GM12865 (cell line): Measurements from ENCODE around the gene BEND2.

Experiments
- DNase-seq: peaks from one replicate; pipeline ENCODE4 v3.0.0; 2010; ENCODE audit warnings: low read depth
- H3K4me3 ChIP-seq: 2 replicates; pipeline ENCODE4 v1.5.1; 2011; ENCODE audit warnings: mild to moderate bottlenecking, low read depth, low read length, control low read depth
- CTCF ChIP-seq: IDR thresholded peaks from 2 replicates; pipeline ENCODE4 v1.5.1; 2011; ENCODE audit warnings: low read length, control low read depth, low read depth, inconsistent platforms; ENCODE audit not compliant: insufficient read depth; ENCODE audit errors: missing control alignments

BEND2 gene

DNA sequence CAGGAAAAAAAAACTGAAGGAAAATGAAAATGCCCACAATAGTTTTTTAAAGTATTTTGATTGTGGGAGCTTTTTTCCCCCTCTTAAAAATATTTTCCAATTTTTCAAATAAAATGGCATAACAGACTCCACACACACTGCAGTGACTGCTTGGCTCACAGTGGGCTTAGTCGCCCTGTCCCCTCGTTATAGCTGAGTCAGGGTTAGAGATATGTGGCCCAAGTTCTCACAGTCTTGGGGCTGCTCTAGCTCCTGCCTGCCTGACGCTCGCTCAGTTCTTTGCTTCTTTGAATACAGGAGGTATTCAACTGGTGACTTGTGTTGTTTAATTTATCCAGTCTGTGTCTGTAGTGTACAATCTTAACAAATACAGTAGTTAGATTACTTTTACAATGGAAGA is 47.7 kb downstream of the BEND2 start:
- no peak overlapping the region for H3K4me3 ChIP-seq
- TF ChIP-seq CTCF = no peak
- no peak for DNase-seq

- no peak for TF ChIP-seq CTCF
- no peak for DNase-seq
- H3K4me3 ChIP-seq = no peak overlapping the region
Measured at GRCh38 chrX:18170910-18171309, 49.8 kb downstream of the BEND2 start.

GRCh38 chrX:18166068-18166467 is 54.6 kb downstream of the BEND2 start:
- DNase-seq = no peak
- TF ChIP-seq CTCF = no peak
- no peak overlapping the region for H3K4me3 ChIP-seq

DNA sequence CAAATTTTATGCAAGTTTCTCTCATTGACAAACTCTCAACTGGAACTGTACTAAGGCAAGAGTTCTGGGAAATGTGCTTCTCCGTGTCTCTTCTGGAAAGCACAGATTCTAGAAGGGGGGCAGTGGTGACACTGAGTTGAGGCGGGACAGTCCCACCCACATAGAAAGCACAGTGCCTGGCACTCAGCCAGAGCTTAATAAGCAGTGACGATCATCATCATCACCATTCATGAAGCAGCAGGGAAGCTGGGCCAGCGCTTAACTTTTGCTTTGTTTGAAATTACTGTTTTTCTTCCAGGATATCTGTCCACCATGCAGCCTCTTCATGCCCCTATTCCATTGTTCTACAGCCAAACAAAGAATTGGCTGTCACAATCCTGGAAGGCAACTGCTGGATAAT is 60.3 kb downstream of the BEND2 start:
- TF ChIP-seq CTCF = no peak
- DNase-seq = no peak
- H3K4me3 ChIP-seq = no peak overlapping the region

DNA sequence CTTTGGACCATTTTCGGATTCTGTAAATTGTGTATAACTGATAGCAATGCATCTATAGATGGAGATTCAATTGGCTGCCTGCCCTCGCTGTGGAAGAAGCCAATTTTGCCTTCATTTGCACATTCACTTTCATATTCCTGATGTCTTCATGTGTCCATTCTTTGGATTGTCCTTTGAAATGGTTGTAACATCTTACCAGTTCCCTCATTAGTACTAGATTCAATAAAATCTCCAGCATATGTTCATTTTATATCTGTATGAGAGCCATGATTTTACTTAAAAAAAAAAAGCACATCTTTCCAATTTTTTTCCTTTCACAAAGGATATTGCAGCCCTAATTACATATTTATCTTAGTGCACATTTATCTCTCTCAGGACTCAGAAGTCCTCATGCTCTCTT is 61.7 kb downstream of the BEND2 start:
- no peak overlapping the region for H3K4me3 ChIP-seq
- no peak for DNase-seq
- no peak for TF ChIP-seq CTCF

DNA sequence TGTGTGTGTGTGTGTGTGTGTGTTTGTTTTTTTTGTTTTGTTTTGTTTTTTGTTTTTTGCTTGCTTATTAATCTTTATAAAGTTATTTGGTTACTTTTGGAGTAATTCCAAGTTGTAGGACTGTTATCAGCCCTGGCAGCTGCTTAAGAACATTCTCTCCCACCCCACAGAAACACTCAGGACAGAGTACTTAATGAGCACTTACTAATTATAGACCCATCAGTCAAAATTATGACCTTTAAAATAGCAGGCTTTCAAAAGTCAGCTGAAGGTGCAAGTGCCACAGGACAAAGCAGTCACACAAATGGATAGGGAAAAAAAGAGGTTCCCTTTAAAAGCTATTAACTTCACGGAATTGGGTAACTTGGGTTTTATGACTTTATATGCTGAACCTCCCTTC is 69.0 kb downstream of the BEND2 start:
- DNase-seq = no peak
- TF ChIP-seq CTCF = no peak
- no peak overlapping the region for H3K4me3 ChIP-seq

DNA sequence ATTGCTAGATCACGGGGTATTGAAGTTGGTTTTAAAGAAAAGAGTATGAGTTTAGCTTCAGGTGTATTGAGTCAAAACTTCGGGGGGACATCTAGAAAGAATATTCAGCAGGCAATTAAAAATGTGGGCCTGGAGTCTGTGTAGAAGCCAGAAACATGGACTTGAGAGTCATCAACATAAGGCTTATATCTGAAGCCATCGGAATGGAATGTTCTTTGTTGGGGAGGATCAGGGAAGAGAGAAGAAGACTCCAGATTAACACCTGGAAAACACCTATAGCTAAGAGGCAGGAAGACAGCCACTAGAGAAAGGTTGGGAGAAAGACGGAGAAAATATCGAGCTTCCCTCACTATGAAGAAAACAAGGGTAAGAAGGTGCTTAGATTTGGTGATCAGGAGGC is 69.5 kb downstream of the BEND2 start:
- TF ChIP-seq CTCF = no peak
- H3K4me3 ChIP-seq = no peak overlapping the region
- no peak for DNase-seq
